BE2C (cell line): Measurements from ENCODE around the gene MLPH.

Experiments
- DNase-seq: peaks from one replicate; pipeline ENCODE4 v3.0.0-alpha.2; 2020
- H3K27me3 ChIP-seq: fragments of 250-450 bp; sonication (Bioruptor Pico); 2 replicates; pipeline ENCODE4 v1.5.1; 2020; ENCODE audit warnings: mild to moderate bottlenecking
- H3K36me3 ChIP-seq: fragments of 250-450 bp; sonication (Bioruptor Pico); 2 replicates; pipeline ENCODE4 v1.5.1; 2020; ENCODE audit warnings: mild to moderate bottlenecking
- H3K4me1 ChIP-seq: fragments of 250-450 bp; sonication (Bioruptor Pico); 2 replicates; pipeline ENCODE4 v1.5.1; 2020
- H3K4me3 ChIP-seq: 2 replicates; pipeline ENCODE4 v1.5.1; 2011; ENCODE audit warnings: low read depth, low read length
- H3K9me3 ChIP-seq: fragments of 250-450 bp; sonication (Bioruptor Pico); 2 replicates; pipeline ENCODE4 v1.5.1; 2020
- CTCF ChIP-seq: IDR thresholded peaks from 2 replicates; pipeline ENCODE4 v1.5.1; 2012; ENCODE audit warnings: mild to moderate bottlenecking, low read depth, low read length

MLPH gene

GRCh38 chr2:237572742-237573101, 85.7 kb downstream of the MLPH start:
- Histone ChIP-seq H3K4me3 (no peak overlapping the region), H3K4me1 (no peaks in the 10 kb centered on the region), H3K9me3 (no peaks in the 10 kb centered on the region), H3K36me3 (no peaks in the 10 kb centered on the region), H3K27me3 (no peaks in the 10 kb centered on the region)
- no peak for TF ChIP-seq CTCF
- DNase-seq, result no peak

GRCh38 chr2:237573721-237574415, 86.8 kb downstream of the MLPH start:
- H3K4me1 ChIP-seq, result no peaks in the 10 kb centered on the region
- no peak overlapping the region for H3K4me3 ChIP-seq
- no peaks in the 10 kb centered on the region for H3K9me3 ChIP-seq
- no peak for DNase-seq
- TF ChIP-seq CTCF, result no peak
- H3K36me3 ChIP-seq, result no peaks in the 10 kb centered on the region
- no peaks in the 10 kb centered on the region for H3K27me3 ChIP-seq

- H3K4me1 ChIP-seq, result no peaks in the 10 kb centered on the region
- no peak for TF ChIP-seq CTCF
These were observed 87.4 kb downstream of the MLPH start for GRCh38 chr2:237574467-237574866.

GRCh38 chr2:237574894-237575868, 88.1 kb downstream of the MLPH start:
- TF ChIP-seq CTCF, result no peak
- no peaks in the 10 kb centered on the region for H3K4me1 ChIP-seq
- no peaks in the 10 kb centered on the region for H3K9me3 ChIP-seq
- no peaks in the 10 kb centered on the region for H3K36me3 ChIP-seq
- no peak for DNase-seq
- H3K4me3 ChIP-seq, result no peak overlapping the region
- H3K27me3 ChIP-seq, result no peaks in the 10 kb centered on the region

More at GRCh38 chr2:237574467-237574866, 87.4 kb downstream of the MLPH start:
- H3K9me3 ChIP-seq, result no peaks in the 10 kb centered on the region
- H3K4me3 ChIP-seq, result no peak overlapping the region
- H3K27me3 ChIP-seq, result no peaks in the 10 kb centered on the region
- no peaks in the 10 kb centered on the region for H3K36me3 ChIP-seq
- no peak for DNase-seq

GRCh38 chr2:237575869-237576862, 89.1 kb downstream of the MLPH start:
- Histone ChIP-seq H3K4me3 (no peak overlapping the region), H3K36me3 (no peaks in the 10 kb centered on the region), H3K9me3 (no peaks in the 10 kb centered on the region), H3K4me1 (no peaks in the 10 kb centered on the region), H3K27me3 (no peaks in the 10 kb centered on the region)
- no peak for TF ChIP-seq CTCF
- no peak for DNase-seq
